ENCODE measurements around the gene SLC8A2.

Gene SLC8A2

GRCh38 chr19:47447470-47448359 lies 24.0 kb downstream of the SLC8A2 start:
- DNase-seq, result peak; percentile 77

GRCh38 chr19:47446534-47447469 lies 24.9 kb downstream of the SLC8A2 start:
- peak; percentile 29 for DNase-seq

- DNase-seq, result peak; percentile 51
Measured at GRCh38 chr19:47445937-47446402, 25.7 kb downstream of the SLC8A2 start.

- DNase-seq, result no peak
Measured at GRCh38 chr19:47445527-47445926, 26.2 kb downstream of the SLC8A2 start.

- no peak for DNase-seq
Measured at GRCh38 chr19:47444388-47444821, 27.3 kb downstream of the SLC8A2 start.

- DNase-seq, result no peak
Measured at GRCh38 chr19:47443331-47443730, 28.4 kb downstream of the SLC8A2 start.

- DNase-seq, result no peak
Measured at GRCh38 chr19:47438793-47439220, 32.9 kb downstream of the SLC8A2 start.

GRCh38 chr19:47437500-47437899 lies 34.2 kb downstream of the SLC8A2 start:
- no peak for DNase-seq

GRCh38 chr19:47436712-47437401 lies 34.8 kb downstream of the SLC8A2 start:
- DNase-seq, result peak; percentile 85

- no peak for DNase-seq
Measured at GRCh38 chr19:47435883-47436417, 35.7 kb downstream of the SLC8A2 start.

GRCh38 chr19:47435196-47435595 lies 36.5 kb downstream of the SLC8A2 start:
- peak; percentile 52 for DNase-seq

GRCh38 chr19:47434088-47434487 lies 37.6 kb downstream of the SLC8A2 start:
- DNase-seq, result no peak

GRCh38 chr19:47433121-47433520 lies 38.6 kb downstream of the SLC8A2 start:
- DNase-seq, result no peak

- DNase-seq, result no peak
Measured at GRCh38 chr19:47432499-47432898, 39.2 kb downstream of the SLC8A2 start.

- no peak for DNase-seq
Measured at GRCh38 chr19:47432091-47432490, 39.6 kb downstream of the SLC8A2 start.

- DNase-seq, result peak; percentile 44
Measured at GRCh38 chr19:47430041-47430802, 41.5 kb downstream of the SLC8A2 start.

- DNase-seq, result no peak
Measured at GRCh38 chr19:47429140-47429793, 42.4 kb downstream of the SLC8A2 start.

GRCh38 chr19:47428177-47428894 lies 43.4 kb downstream of the SLC8A2 start:
- peak; percentile 94 for DNase-seq

GRCh38 chr19:47427241-47428176 lies 44.2 kb downstream of the SLC8A2 start:
- peak; percentile 80 for DNase-seq
